NT2/D1 (cell line): Measurements from ENCODE around the gene TMEM97.

Experiments
- YY1 ChIP-seq: IDR thresholded peaks from 2 replicates; pipeline ENCODE4 v1.6.1; 2011; ENCODE audit not compliant: insufficient read length, insufficient read depth
- ZNF274 ChIP-seq: IDR thresholded peaks from 2 replicates; pipeline ENCODE4 v1.6.1; 2011; ENCODE audit warnings: mild to moderate bottlenecking, low read depth, low read length

GRCh38 chr17:28331891-28332420 lies 13.0 kb downstream of the TMEM97 start:
- TF ChIP-seq YY1: no peak
- no peak for TF ChIP-seq ZNF274
